Activated CD8-positive, alpha-beta T cell treated with anti-CD3 and anti-CD28 coated beads, Interleukin-2, amount 10 ng/mL, durations not matched to agents 7 days and 5 days (primary cell): ENCODE results near the gene IMPG2. TPM values are rescaled to one million over a fixed set of nuclear protein-coding genes. Genes with fewer than 3 reads are reported as not detected.

Experiments used
- ATAC-seq: fragments of 150-1000 bp; cut with Tn5 transposase; one replicate; pipeline ENCODE4 v1.10.0; 2021; ENCODE audit warnings: moderate library complexity
- CTCF ChIA-PET: fragments of 350-600 bp; sonication (Branson Sonifier 250); formaldehyde crosslinking; loops from one replicate; lab custom pipeline; 2021; ENCODE audit warnings: antibody characterized with exemption; lab: Charles Lee
- POLR2A ChIA-PET: fragments of 350-600 bp; sonication (Branson Sonifier 250); formaldehyde crosslinking; loops from one replicate; lab custom pipeline; 2021; ENCODE audit warnings: antibody characterized with exemption; lab: Charles Lee
- DNase-seq: peaks from one replicate; pipeline ENCODE4 v3.0.0-alpha.2; 2020
- H3K27ac Mint-ChIP-seq: one replicate; pipeline ENCODE4 v1.8.0; 2021; ENCODE audit warnings: mild to moderate bottlenecking, mixed read lengths
- H3K27me3 Mint-ChIP-seq: one replicate; pipeline ENCODE4 v1.8.0; 2021; ENCODE audit warnings: low read depth, mixed read lengths
- H3K36me3 Mint-ChIP-seq: one replicate; pipeline ENCODE4 v1.8.0; 2021; ENCODE audit warnings: low read depth, mixed read lengths
- H3K4me1 Mint-ChIP-seq: one replicate; pipeline ENCODE4 v1.8.0; 2021; ENCODE audit warnings: low read depth, mixed read lengths
- H3K4me3 Mint-ChIP-seq: one replicate; pipeline ENCODE4 v1.8.0; 2021; ENCODE audit warnings: mild to moderate bottlenecking, mixed read lengths
- H3K9me3 Mint-ChIP-seq: one replicate; pipeline ENCODE4 v1.8.0; 2022; ENCODE audit warnings: mixed read lengths; ENCODE audit not compliant: insufficient read depth
- total RNA-seq, 2 experiments: library from RNA; stranded (reverse); gene quantifications; one replicate each; pipeline ENCODE4 v1.2.3, GENCODE V29; 2021

Gene IMPG2
- total RNA-seq, 2 experiments from 2014 or later = 0.29 TPM

GRCh38 chr3:101252945-101253344 is 67.4 kb downstream of the IMPG2 start:
- ChIA-PET POLR2A (no interaction called here), CTCF (no interaction called here)
- H3K27me3 Mint-ChIP-seq = no peaks in the 10 kb centered on the region
- H3K4me3 Mint-ChIP-seq = no peak overlapping the region
- H3K9me3 Mint-ChIP-seq = no peaks in the 10 kb centered on the region
- H3K4me1 Mint-ChIP-seq = no peaks in the 10 kb centered on the region
- ATAC-seq = no peak
- H3K27ac Mint-ChIP-seq = no peak overlapping the region
- no peaks in the 10 kb centered on the region for H3K36me3 Mint-ChIP-seq
- DNase-seq = no peak

- DNase-seq (no peak), ATAC-seq (no peak)
- no peaks in the 10 kb centered on the region for H3K9me3 Mint-ChIP-seq
- H3K27me3 Mint-ChIP-seq = no peaks in the 10 kb centered on the region
- no peak overlapping the region for H3K4me3 Mint-ChIP-seq
- H3K36me3 Mint-ChIP-seq = no peaks in the 10 kb centered on the region
- CTCF ChIA-PET = no interaction called here
- POLR2A ChIA-PET = no interaction called here
- H3K4me1 Mint-ChIP-seq = no peaks in the 10 kb centered on the region
- no peak overlapping the region for H3K27ac Mint-ChIP-seq
These were observed 68.1 kb downstream of the IMPG2 start for GRCh38 chr3:101252307-101252706.

- no peak for DNase-seq
- ChIA-PET POLR2A (no interaction called here), CTCF (no interaction called here)
- Mint-ChIP-seq H3K4me1 (no peaks in the 10 kb centered on the region), H3K4me3 (no peak overlapping the region), H3K9me3 (no peaks in the 10 kb centered on the region), H3K27me3 (no peaks in the 10 kb centered on the region), H3K27ac (no peak overlapping the region), H3K36me3 (no peaks in the 10 kb centered on the region)
- ATAC-seq = no peak
These were observed 68.9 kb downstream of the IMPG2 start for GRCh38 chr3:101251441-101251840.

- ATAC-seq (no peak), DNase-seq (no peak)
- Mint-ChIP-seq H3K36me3 (no peaks in the 10 kb centered on the region), H3K27me3 (no peaks in the 10 kb centered on the region), H3K4me1 (no peaks in the 10 kb centered on the region), H3K9me3 (no peaks in the 10 kb centered on the region), H3K27ac (no peak overlapping the region), H3K4me3 (no peak overlapping the region)
- ChIA-PET CTCF (interaction anchor here (0.6 kb wide), 1 partner anchor 35 kb away, joined by 3 read pairs; no protein-coding TSS in a partner anchor), POLR2A (no interaction called here)
These were observed 70.9 kb downstream of the IMPG2 start for GRCh38 chr3:101249522-101249921.

- CTCF ChIA-PET = no interaction called here
- H3K4me1 Mint-ChIP-seq = no peaks in the 10 kb centered on the region
- POLR2A ChIA-PET = no interaction called here
- no peak overlapping the region for H3K27ac Mint-ChIP-seq
- DNase-seq (no peak), ATAC-seq (no peak)
- peaks cover 3% of the 10 kb centered on the region for H3K36me3 Mint-ChIP-seq
- H3K27me3 Mint-ChIP-seq = no peaks in the 10 kb centered on the region
- H3K9me3 Mint-ChIP-seq = no peaks in the 10 kb centered on the region
- no peak overlapping the region for H3K4me3 Mint-ChIP-seq
These were observed 71.6 kb downstream of the IMPG2 start for GRCh38 chr3:101248736-101249135.

GRCh38 chr3:101244212-101244575 is 76.2 kb downstream of the IMPG2 start:
- Mint-ChIP-seq H3K9me3 (no peaks in the 10 kb centered on the region), H3K4me3 (no peak overlapping the region), H3K4me1 (no peaks in the 10 kb centered on the region), H3K27me3 (no peaks in the 10 kb centered on the region), H3K36me3 (peaks cover 3% of the 10 kb centered on the region), H3K27ac (no peak overlapping the region)
- DNase-seq = no peak
- POLR2A ChIA-PET = no interaction called here
- no peak for ATAC-seq
- CTCF ChIA-PET = no interaction called here

GRCh38 chr3:101243285-101244211 is 76.8 kb downstream of the IMPG2 start:
- ATAC-seq (no peak), DNase-seq (no peak)
- ChIA-PET POLR2A (no interaction called here), CTCF (no interaction called here)
- H3K9me3 Mint-ChIP-seq = no peaks in the 10 kb centered on the region
- peaks cover 3% of the 10 kb centered on the region for H3K36me3 Mint-ChIP-seq
- H3K4me1 Mint-ChIP-seq = no peaks in the 10 kb centered on the region
- no peak overlapping the region for H3K4me3 Mint-ChIP-seq
- H3K27me3 Mint-ChIP-seq = no peaks in the 10 kb centered on the region
- no peak overlapping the region for H3K27ac Mint-ChIP-seq

GRCh38 chr3:101240719-101241399 is 79.5 kb downstream of the IMPG2 start:
- Mint-ChIP-seq H3K27me3 (no peaks in the 10 kb centered on the region), H3K4me3 (no peak overlapping the region), H3K9me3 (no peaks in the 10 kb centered on the region), H3K36me3 (peaks cover 3% of the 10 kb centered on the region), H3K4me1 (no peaks in the 10 kb centered on the region), H3K27ac (no peak overlapping the region)
- no peak for DNase-seq
- ATAC-seq = no peak
- CTCF ChIA-PET = no interaction called here
- POLR2A ChIA-PET = no interaction called here

- ChIA-PET POLR2A (no interaction called here), CTCF (no interaction called here)
- Mint-ChIP-seq H3K27ac (no peak overlapping the region), H3K4me3 (no peak overlapping the region), H3K4me1 (no peaks in the 10 kb centered on the region), H3K9me3 (no peaks in the 10 kb centered on the region), H3K36me3 (no peaks in the 10 kb centered on the region), H3K27me3 (no peaks in the 10 kb centered on the region)
- no peak for DNase-seq
- ATAC-seq = no peak
These were observed 85.3 kb downstream of the IMPG2 start for GRCh38 chr3:101235048-101235447.

- Mint-ChIP-seq H3K4me1 (no peaks in the 10 kb centered on the region), H3K9me3 (no peaks in the 10 kb centered on the region), H3K4me3 (no peak overlapping the region), H3K36me3 (no peaks in the 10 kb centered on the region), H3K27ac (no peak overlapping the region), H3K27me3 (no peaks in the 10 kb centered on the region)
- ChIA-PET CTCF (no interaction called here), POLR2A (no interaction called here)
- DNase-seq (no peak), ATAC-seq (no peak)
These were observed 89.8 kb downstream of the IMPG2 start for GRCh38 chr3:101230618-101231017.

GRCh38 chr3:101229681-101230080 is 90.7 kb downstream of the IMPG2 start:
- Mint-ChIP-seq H3K27ac (no peak overlapping the region), H3K4me3 (no peak overlapping the region), H3K27me3 (no peaks in the 10 kb centered on the region), H3K36me3 (no peaks in the 10 kb centered on the region), H3K9me3 (no peaks in the 10 kb centered on the region), H3K4me1 (no peaks in the 10 kb centered on the region)
- no peak for ATAC-seq
- no peak for DNase-seq
- CTCF ChIA-PET = no interaction called here
- POLR2A ChIA-PET = no interaction called here

- ATAC-seq = no peak
- Mint-ChIP-seq H3K36me3 (no peaks in the 10 kb centered on the region), H3K9me3 (no peaks in the 10 kb centered on the region), H3K27ac (no peak overlapping the region), H3K4me3 (no peak overlapping the region), H3K27me3 (no peaks in the 10 kb centered on the region), H3K4me1 (no peaks in the 10 kb centered on the region)
- ChIA-PET POLR2A (no interaction called here), CTCF (no interaction called here)
- no peak for DNase-seq
These were observed 91.9 kb downstream of the IMPG2 start for GRCh38 chr3:101228441-101228840.
